ENCODE results near the gene MTARC2.
"Not testable (repeated sequence)": the region's sequence is repeated elsewhere in the genome, so short reads cannot be mapped to it uniquely, and the experiment has no call there.

Gene MTARC2

GRCh38 chr1:220732621-220733020 lies 15.5 kb upstream of the MTARC2 start:
- DNase-seq (ENCODE audit: low spot score) = no peak

GRCh38 chr1:220733086-220733601 lies 15.0 kb upstream of the MTARC2 start:
- DNase-seq (ENCODE audit: low spot score) = peak; percentile 84

GRCh38 chr1:220734571-220735326 lies 13.4 kb upstream of the MTARC2 start:
- no peak for DNase-seq (ENCODE audit: low spot score)

GRCh38 chr1:220736283-220736682 lies 11.8 kb upstream of the MTARC2 start:
- DNase-seq (ENCODE audit: low spot score) = not testable (repeated sequence)

- DNase-seq (ENCODE audit: low spot score) = no peak
Measured at GRCh38 chr1:220741349-220741748, 6.8 kb upstream of the MTARC2 start.

- DNase-seq (ENCODE audit: low spot score) = no peak
Measured at GRCh38 chr1:220741825-220742224, 6.3 kb upstream of the MTARC2 start.

GRCh38 chr1:220742520-220742919 lies 5.6 kb upstream of the MTARC2 start:
- DNase-seq (ENCODE audit: low spot score) = no peak

GRCh38 chr1:220746851-220747250 lies 1.3 kb upstream of the MTARC2 start:
- DNase-seq (ENCODE audit: low spot score) = no peak

- DNase-seq (ENCODE audit: low spot score) = no peak
Measured at GRCh38 chr1:220747437-220748088, 559 bp upstream of the MTARC2 start.

- no peak for DNase-seq (ENCODE audit: low spot score)
Measured at GRCh38 chr1:220748936-220749335, 814 bp downstream of the MTARC2 start.

GRCh38 chr1:220750131-220750515 lies 2.0 kb downstream of the MTARC2 start:
- no peak for DNase-seq (ENCODE audit: low spot score)

GRCh38 chr1:220751111-220751510 lies 3.0 kb downstream of the MTARC2 start:
- DNase-seq (ENCODE audit: low spot score) = no peak

GRCh38 chr1:220754212-220754917 lies 6.2 kb downstream of the MTARC2 start:
- DNase-seq (ENCODE audit: low spot score) = no peak

GRCh38 chr1:220754918-220755295 lies 6.8 kb downstream of the MTARC2 start:
- no peak for DNase-seq (ENCODE audit: low spot score)

GRCh38 chr1:220755309-220755708 lies 7.2 kb downstream of the MTARC2 start:
- no peak for DNase-seq (ENCODE audit: low spot score)

GRCh38 chr1:220757441-220757840 lies 9.3 kb downstream of the MTARC2 start:
- no peak for DNase-seq (ENCODE audit: low spot score)

GRCh38 chr1:220759147-220759546 lies 11.0 kb downstream of the MTARC2 start:
- DNase-seq (ENCODE audit: low spot score) = no peak

- no peak for DNase-seq (ENCODE audit: low spot score)
Measured at GRCh38 chr1:220761688-220762427, 13.7 kb downstream of the MTARC2 start.

- DNase-seq (ENCODE audit: low spot score) = no peak
Measured at GRCh38 chr1:220764757-220765156, 16.6 kb downstream of the MTARC2 start.

GRCh38 chr1:220767312-220768125 lies 19.4 kb downstream of the MTARC2 start:
- DNase-seq (ENCODE audit: low spot score) = no peak

GRCh38 chr1:220768126-220768601 lies 20.0 kb downstream of the MTARC2 start:
- no peak for DNase-seq (ENCODE audit: low spot score)

Data from germinal center (tissue), 1 donor.